Head of caudate nucleus (tissue), 42 donors: ENCODE measurements around the gene KMT5C.

Experiments used
- DNase-seq, 42 donors: peaks; one replicate each; pipeline versions ENCODE4 v3.0.0 to v3.0.0-alpha.2; 2020 to 2021; ENCODE audit warnings: mixed read lengths in 7 of 42
- intact Hi-C: fragments of 100-400 bp; cut with DNase I; formaldehyde crosslinking; loops from one replicate; pipeline ENCODE4 v1.15.0; 2022

The KMT5C gene

GRCh38 chr19:55376241-55376933 lies 36.7 kb downstream of the KMT5C start, which contains the start of gene TMEM190:
TSS of gene TMEM190 (plus strand) at chr19:55376826. CDS start at chr19:55376854, 28 bp downstream.
- no peak for DNase-seq
- intact Hi-C loops = no loop called here

GRCh38 chr19:55377356-55378131 lies 37.9 kb downstream of the KMT5C start:
- intact Hi-C loops = no loop called here
- DNase-seq = no peak

GRCh38 chr19:55379174-55379573 lies 39.5 kb downstream of the KMT5C start:
- intact Hi-C loops = no loop called here
- no peak for DNase-seq

GRCh38 chr19:55382013-55382412 lies 42.3 kb downstream of the KMT5C start:
- intact Hi-C loops = loop anchor here (5.0 kb wide), 2 partner anchors 40 to 80 kb away; no protein-coding TSS in a partner anchor
- no peak for DNase-seq

- DNase-seq = no peak
- intact Hi-C loops = loop anchor here (5.0 kb wide), 2 partner anchors 40 to 80 kb away; no protein-coding TSS in a partner anchor
Observed at GRCh38 chr19:55382522-55383054, 42.9 kb downstream of the KMT5C start.

GRCh38 chr19:55383279-55384130 lies 43.8 kb downstream of the KMT5C start:
- intact Hi-C loops = loop anchor here (5.0 kb wide), 2 partner anchors 41 to 81 kb away; no protein-coding TSS in a partner anchor
- DNase-seq = peak in 41 of 42 donors; percentile 27 to 73 (median 52)

- DNase-seq = peak in 29 of 42 donors; percentile 6 to 58 (median 25)
- intact Hi-C loops = loop anchor here (5.0 kb wide), 2 partner anchors 42 to 82 kb away; no protein-coding TSS in a partner anchor
Observed at GRCh38 chr19:55384131-55384919, 44.6 kb downstream of the KMT5C start, which contains the start of gene TMEM238. TSS of gene TMEM238 (minus strand) at chr19:55384292. CDS start at chr19:55384259, 33 bp downstream.

GRCh38 chr19:55384920-55385723 lies 45.4 kb downstream of the KMT5C start:
- DNase-seq = peak; percentile 80 to 96 (median 90)
- intact Hi-C loops = loop anchor here (5.0 kb wide), 2 partner anchors 43 to 83 kb away; no protein-coding TSS in a partner anchor

GRCh38 chr19:55385724-55386492 lies 46.2 kb downstream of the KMT5C start, which contains the start of gene RPL28:
TSS of gene RPL28 (plus strand) at chr19:55385932. CDS start at chr19:55386358, 426 bp downstream.
- DNase-seq = peak; percentile 97 to 100 (median 99)
- intact Hi-C loops = no loop called here

GRCh38 chr19:55386493-55386971 lies 46.9 kb downstream of the KMT5C start:
- DNase-seq = peak in 4 of 42 donors; percentile 38 to 56 (median 50)
- intact Hi-C loops = no loop called here

- DNase-seq = no peak
- intact Hi-C loops = no loop called here
Observed at GRCh38 chr19:55387736-55388497, 48.2 kb downstream of the KMT5C start.

- intact Hi-C loops = no loop called here
Observed at GRCh38 chr19:55389386-55390317, 50.0 kb downstream of the KMT5C start.

GRCh38 chr19:55390461-55390880 lies 50.8 kb downstream of the KMT5C start:
- intact Hi-C loops = no loop called here

More at GRCh38 chr19:55389386-55390317, 50.0 kb downstream of the KMT5C start:
- DNase-seq = no peak

GRCh38 chr19:55391191-55391670 lies 51.6 kb downstream of the KMT5C start:
- intact Hi-C loops = no loop called here
- no peak for DNase-seq

More at GRCh38 chr19:55390461-55390880, 50.8 kb downstream of the KMT5C start:
- DNase-seq = no peak
